ENCODE data around the gene ATP10B. TPM values are rescaled to one million over a fixed set of nuclear protein-coding genes. Genes with fewer than 3 reads are reported as not detected.
"Not testable (repeated sequence)": the region's sequence is repeated elsewhere in the genome, so short reads cannot be mapped to it uniquely, and the experiment has no call there.

ATP10B gene
- total RNA-seq, 2 experiments from 2014 or later: not detected

DNA sequence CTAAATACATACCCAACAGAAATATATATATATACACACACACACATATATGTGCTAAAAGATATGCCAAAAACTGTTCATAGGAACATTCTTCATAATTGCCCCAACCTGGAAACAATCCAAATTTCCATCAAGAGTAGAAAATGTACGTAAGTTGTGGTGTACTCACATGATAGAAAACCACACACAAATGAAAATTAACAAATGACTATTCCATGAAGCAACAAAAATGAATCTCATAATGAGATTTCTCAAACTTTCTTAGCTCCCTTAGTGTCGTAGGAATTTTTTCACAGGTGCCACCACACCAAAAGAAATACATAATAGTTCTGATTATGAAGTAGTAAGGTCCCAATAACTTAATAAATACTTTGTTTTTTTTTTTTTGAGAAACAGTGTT, 7.8 kb downstream of the ATP10B start:
- CTCF ChIA-PET: no interaction called here
- H3K9me3 Mint-ChIP-seq: no peaks in the 10 kb centered on the region
- H3K27me3 Mint-ChIP-seq: no peaks in the 10 kb centered on the region
- H3K4me3 Mint-ChIP-seq: no peak overlapping the region
- H3K4me1 Mint-ChIP-seq: no peaks in the 10 kb centered on the region
- no peak for DNase-seq
- H3K36me3 Mint-ChIP-seq (ENCODE audit: low read depth): no peaks in the 10 kb centered on the region
- H3K27ac Mint-ChIP-seq: no peak overlapping the region
- POLR2A ChIA-PET: no interaction called here

- H3K36me3 Mint-ChIP-seq (ENCODE audit: low read depth): no peaks in the 10 kb centered on the region
- no peaks in the 10 kb centered on the region for H3K9me3 Mint-ChIP-seq
- no peaks in the 10 kb centered on the region for H3K4me1 Mint-ChIP-seq
- CTCF ChIA-PET: no interaction called here
- POLR2A ChIA-PET: no interaction called here
- H3K27me3 Mint-ChIP-seq: no peaks in the 10 kb centered on the region
- H3K4me3 Mint-ChIP-seq: no peak overlapping the region
- no peak for DNase-seq
- H3K27ac Mint-ChIP-seq: no peak overlapping the region
Measured at GRCh38 chr5:160843240-160843639, 8.8 kb downstream of the ATP10B start.

DNA sequence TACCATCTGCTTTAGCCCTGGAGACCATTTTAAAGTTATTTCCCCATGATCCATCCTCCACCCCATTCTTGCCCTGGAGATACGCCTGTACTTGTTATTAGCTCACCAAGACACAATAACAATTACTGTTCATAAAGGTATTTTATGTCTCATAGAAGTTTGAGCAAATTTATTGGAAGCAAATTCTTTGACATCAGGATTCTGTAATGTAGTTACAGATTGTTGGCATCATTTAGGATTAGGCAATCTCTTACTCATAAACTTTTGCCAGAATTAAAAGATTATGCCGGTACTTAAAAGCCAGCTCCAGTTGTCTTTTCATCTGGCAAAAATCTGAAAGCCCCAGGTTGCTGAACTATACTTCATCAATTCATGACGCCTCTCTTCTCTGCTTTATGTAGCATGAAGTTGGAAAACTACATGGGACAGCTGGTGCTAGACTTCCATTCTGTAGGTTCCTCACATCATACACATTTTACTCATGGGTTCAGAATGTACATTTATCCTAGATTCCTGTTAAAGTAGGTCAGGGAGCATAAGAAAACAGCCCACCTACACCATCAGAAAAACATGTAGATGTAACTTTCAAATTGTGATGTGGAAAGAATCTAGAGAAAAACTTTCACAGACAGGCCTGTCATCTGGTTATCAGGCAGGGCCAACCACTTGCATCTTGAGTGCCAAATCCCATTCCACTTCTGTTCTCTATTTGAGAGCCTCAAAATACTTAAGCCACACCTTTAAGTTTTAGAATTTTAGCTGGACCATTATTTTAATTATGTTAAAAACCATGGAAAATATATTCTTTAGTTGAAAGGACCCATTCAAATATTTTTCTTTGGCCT, 14.0 kb downstream of the ATP10B start:
- Mint-ChIP-seq H3K4me3 (no peak overlapping the region), H3K9me3 (no peaks in the 10 kb centered on the region), H3K4me1 (no peaks in the 10 kb centered on the region), H3K27me3 (no peaks in the 10 kb centered on the region), H3K27ac (no peak overlapping the region), H3K36me3 (ENCODE audit: low read depth) (no peaks in the 10 kb centered on the region)
- POLR2A ChIA-PET: no interaction called here
- DNase-seq: no peak
- CTCF ChIA-PET: no interaction called here

DNA sequence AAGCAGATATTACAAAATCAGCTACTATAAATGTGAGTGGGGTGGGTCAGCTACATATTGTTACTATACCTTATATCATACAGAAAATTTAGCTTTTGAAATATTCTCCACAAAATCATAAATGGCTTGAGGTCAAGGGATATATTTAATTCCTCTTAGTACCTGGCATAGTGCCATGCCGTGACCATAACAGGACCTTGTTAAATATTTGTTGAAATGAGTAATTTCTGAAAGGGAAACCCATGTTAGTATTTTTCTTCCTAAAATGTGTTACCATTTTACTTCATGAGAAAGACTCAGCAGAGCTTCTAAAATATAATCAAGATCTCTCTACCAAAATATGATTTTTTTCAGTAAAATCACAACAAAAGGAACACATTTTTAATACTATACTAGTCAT, 14.8 kb downstream of the ATP10B start:
- Mint-ChIP-seq H3K4me1 (no peaks in the 10 kb centered on the region), H3K9me3 (no peaks in the 10 kb centered on the region), H3K27me3 (no peaks in the 10 kb centered on the region), H3K4me3 (no peak overlapping the region), H3K36me3 (ENCODE audit: low read depth) (no peaks in the 10 kb centered on the region), H3K27ac (no peak overlapping the region)
- ChIA-PET POLR2A (no interaction called here), CTCF (no interaction called here)
- DNase-seq: no peak

DNA sequence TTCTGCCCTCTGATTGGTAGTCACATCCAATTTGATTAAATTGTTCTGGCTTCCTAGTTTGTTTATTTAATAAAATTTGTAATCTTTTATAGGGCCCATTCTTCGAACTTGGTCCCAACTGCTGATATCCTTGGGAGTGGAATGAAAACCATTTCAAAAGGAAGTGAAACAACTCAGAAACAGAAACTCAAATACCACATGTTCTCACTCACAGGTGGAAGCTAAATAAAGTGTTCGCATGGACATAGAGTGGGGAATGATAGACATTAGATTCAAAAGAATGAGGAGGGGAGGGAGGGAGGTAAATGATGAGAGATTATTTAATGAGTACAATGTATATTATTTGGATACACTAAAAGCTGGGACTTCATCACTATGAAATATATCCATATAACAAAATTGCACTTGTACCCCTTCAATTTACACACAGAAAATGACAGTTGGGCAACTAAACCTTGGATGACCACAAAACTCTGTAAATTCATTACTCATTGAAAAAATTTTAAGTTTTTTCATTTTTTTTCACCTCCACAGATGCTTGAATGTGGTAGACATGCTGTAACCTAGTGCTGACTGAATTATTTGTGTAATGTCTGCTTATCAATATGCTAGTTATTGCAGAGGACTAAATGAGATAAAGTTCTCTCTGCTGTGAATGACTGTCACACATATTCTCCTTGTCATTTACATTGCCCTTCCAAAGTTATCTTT, 16.0 kb downstream of the ATP10B start:
- no peaks in the 10 kb centered on the region for H3K9me3 Mint-ChIP-seq
- CTCF ChIA-PET: no interaction called here
- POLR2A ChIA-PET: no interaction called here

DNA sequence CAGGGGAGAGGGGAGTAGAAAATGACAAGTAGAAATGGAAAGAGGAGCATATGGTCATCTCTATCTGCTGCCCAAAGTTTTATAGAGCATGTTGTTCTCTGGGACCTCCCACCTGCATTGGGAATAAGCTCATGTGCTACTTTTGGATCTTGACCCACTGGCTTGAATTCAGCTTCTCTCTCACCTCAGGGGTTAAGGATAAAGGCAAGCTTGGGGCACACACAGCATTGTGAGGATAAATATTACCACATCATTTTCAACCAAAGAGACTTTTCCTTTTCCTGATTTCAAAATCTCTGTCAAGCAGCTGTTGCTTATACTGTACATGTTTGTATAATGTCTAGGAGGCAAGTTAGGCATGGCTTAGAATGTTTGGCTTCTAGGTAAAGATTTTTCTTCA, 16.6 kb downstream of the ATP10B start:
- Mint-ChIP-seq H3K36me3 (ENCODE audit: low read depth) (no peaks in the 10 kb centered on the region), H3K9me3 (no peaks in the 10 kb centered on the region), H3K4me1 (no peaks in the 10 kb centered on the region), H3K27ac (no peak overlapping the region), H3K27me3 (no peaks in the 10 kb centered on the region), H3K4me3 (no peak overlapping the region)
- DNase-seq: no peak
- CTCF ChIA-PET: no interaction called here
- POLR2A ChIA-PET: no interaction called here

More for the DNA sequence above, 16.0 kb downstream of the ATP10B start:
- H3K4me1 Mint-ChIP-seq: no peaks in the 10 kb centered on the region
- no peaks in the 10 kb centered on the region for H3K36me3 Mint-ChIP-seq (ENCODE audit: low read depth)
- H3K27me3 Mint-ChIP-seq: no peaks in the 10 kb centered on the region
- H3K27ac Mint-ChIP-seq: no peak overlapping the region
- DNase-seq: no peak
- H3K4me3 Mint-ChIP-seq: no peak overlapping the region

- no peaks in the 10 kb centered on the region for H3K4me1 Mint-ChIP-seq
- no peak overlapping the region for H3K4me3 Mint-ChIP-seq
- no peak overlapping the region for H3K27ac Mint-ChIP-seq
- ChIA-PET POLR2A (no interaction called here), CTCF (no interaction called here)
- DNase-seq: no peak
- H3K27me3 Mint-ChIP-seq: no peaks in the 10 kb centered on the region
- H3K9me3 Mint-ChIP-seq: no peaks in the 10 kb centered on the region
- no peaks in the 10 kb centered on the region for H3K36me3 Mint-ChIP-seq (ENCODE audit: low read depth)
Measured at GRCh38 chr5:160833806-160834205, 18.2 kb downstream of the ATP10B start.

GRCh38 chr5:160831801-160832200, 20.2 kb downstream of the ATP10B start:
- H3K4me3 Mint-ChIP-seq: no peak overlapping the region
- ChIA-PET CTCF (no interaction called here), POLR2A (no interaction called here)
- no peaks in the 10 kb centered on the region for H3K27me3 Mint-ChIP-seq
- H3K9me3 Mint-ChIP-seq: no peaks in the 10 kb centered on the region
- no peak overlapping the region for H3K27ac Mint-ChIP-seq
- no peaks in the 10 kb centered on the region for H3K4me1 Mint-ChIP-seq
- DNase-seq: no peak
- no peaks in the 10 kb centered on the region for H3K36me3 Mint-ChIP-seq (ENCODE audit: low read depth)

- DNase-seq: no peak
- peaks cover 5% of the 10 kb centered on the region for H3K9me3 Mint-ChIP-seq
- H3K4me3 Mint-ChIP-seq: no peak overlapping the region
- no peak overlapping the region for H3K27ac Mint-ChIP-seq
- no peaks in the 10 kb centered on the region for H3K4me1 Mint-ChIP-seq
- ChIA-PET CTCF (no interaction called here), POLR2A (no interaction called here)
- no peaks in the 10 kb centered on the region for H3K36me3 Mint-ChIP-seq (ENCODE audit: low read depth)
- H3K27me3 Mint-ChIP-seq: no peaks in the 10 kb centered on the region
Measured at GRCh38 chr5:160824301-160825001, 27.6 kb downstream of the ATP10B start.

- H3K36me3 Mint-ChIP-seq (ENCODE audit: low read depth); H3K4me3 Mint-ChIP-seq; H3K4me1 Mint-ChIP-seq; CTCF ChIA-PET; DNase-seq; H3K9me3 Mint-ChIP-seq; POLR2A ChIA-PET; H3K27ac Mint-ChIP-seq; H3K27me3 Mint-ChIP-seq: not testable (repeated sequence)
Measured at GRCh38 chr5:160812996-160813395, 39.0 kb downstream of the ATP10B start.

- Mint-ChIP-seq H3K36me3 (ENCODE audit: low read depth) (no peaks in the 10 kb centered on the region), H3K27ac (no peak overlapping the region), H3K4me1 (no peaks in the 10 kb centered on the region), H3K4me3 (no peak overlapping the region), H3K27me3 (peaks cover 4% of the 10 kb centered on the region), H3K9me3 (no peaks in the 10 kb centered on the region)
- DNase-seq: no peak
- POLR2A ChIA-PET: no interaction called here
- CTCF ChIA-PET: no interaction called here
Measured at GRCh38 chr5:160805376-160805775, 46.6 kb downstream of the ATP10B start.

GRCh38 chr5:160802592-160802991, 49.4 kb downstream of the ATP10B start:
- Mint-ChIP-seq H3K36me3 (ENCODE audit: low read depth) (no peaks in the 10 kb centered on the region), H3K4me3 (no peak overlapping the region), H3K27me3 (peaks cover 8% of the 10 kb centered on the region), H3K27ac (no peak overlapping the region), H3K4me1 (no peaks in the 10 kb centered on the region), H3K9me3 (no peaks in the 10 kb centered on the region)
- no peak for DNase-seq
- ChIA-PET POLR2A (no interaction called here), CTCF (no interaction called here)

- Mint-ChIP-seq H3K9me3 (no peaks in the 10 kb centered on the region), H3K27ac (no peak overlapping the region), H3K36me3 (ENCODE audit: low read depth) (no peaks in the 10 kb centered on the region), H3K27me3 (peaks cover 8% of the 10 kb centered on the region), H3K4me3 (no peak overlapping the region), H3K4me1 (no peaks in the 10 kb centered on the region)
- POLR2A ChIA-PET: no interaction called here
- no peak for DNase-seq
- CTCF ChIA-PET: interaction anchor here (0.6 kb wide), 1 partner anchor 33 kb away, joined by 4 read pairs; no protein-coding TSS in a partner anchor
Measured at GRCh38 chr5:160800375-160801275, 51.4 kb downstream of the ATP10B start.

All from activated CD4-positive, alpha-beta memory T cell treated with anti-CD3 and anti-CD28 coated beads, Interleukin-2, amount 10 ng/mL, durations not matched to agents 7 days and 5 days (primary cell).